Natural killer cell (primary cell): ENCODE results near the gene TRIM38. TPM values are rescaled to one million over a fixed set of nuclear protein-coding genes. Genes with fewer than 3 reads are reported as not detected.

Experiments
- ATAC-seq, 3 donors: fragments of 150-1000 bp in 2 of 3; fragments of 200-7000 bp in 1 of 3; cut with Tn5 transposase; 1 replicate in 1 of 3; 2 replicates in 2 of 3; pipeline ENCODE4 v1.10.0; 2021; ENCODE audit warnings: mild to moderate bottlenecking in 2 of 3, moderate library complexity in 2 of 3
- DNase-seq, 2 donors: peaks; one replicate each; pipeline versions ENCODE4 v3.0.0 to v3.0.0-alpha.2; 2013 to 2021; ENCODE audit warnings: mixed read lengths in 1 of 2
- H3K27ac ChIP-seq: one replicate; pipeline ENCODE4 v1.5.1; 2013; ENCODE audit warnings: mild to moderate bottlenecking, low read length
- H3K27me3 ChIP-seq: one replicate; pipeline ENCODE4 v1.6.1; 2013; ENCODE audit warnings: low read length; ENCODE audit not compliant: control insufficient read depth, insufficient read depth
- H3K36me3 ChIP-seq: one replicate; pipeline ENCODE4 v1.6.1; 2013; ENCODE audit warnings: low read length; ENCODE audit not compliant: control insufficient read depth, insufficient read depth
- H3K4me1 ChIP-seq: one replicate; pipeline ENCODE4 v1.6.1; 2013; ENCODE audit warnings: low read length; ENCODE audit not compliant: control insufficient read depth, insufficient read depth
- H3K4me3 ChIP-seq: one replicate; pipeline ENCODE4 v1.5.1; 2013; ENCODE audit warnings: low read length
- H3K9me3 ChIP-seq: one replicate; pipeline ENCODE4 v1.6.1; 2013; ENCODE audit warnings: low read length; ENCODE audit not compliant: control insufficient read depth, insufficient read depth
- H3K27ac Mint-ChIP-seq, 2 donors: one replicate each; pipeline ENCODE4 v1.8.0; 2022; ENCODE audit warnings: mild to moderate bottlenecking in 2 of 2, mixed read lengths in 2 of 2, moderate library complexity in 1 of 2
- H3K27me3 Mint-ChIP-seq, 2 donors: one replicate each; pipeline ENCODE4 v1.8.0; 2022; ENCODE audit warnings: low read depth in 2 of 2, mixed read lengths in 2 of 2
- H3K36me3 Mint-ChIP-seq: one replicate; pipeline ENCODE4 v1.8.0; 2022; ENCODE audit warnings: mixed read lengths
- H3K4me1 Mint-ChIP-seq, 2 donors: one replicate each; pipeline ENCODE4 v1.8.0; 2022; ENCODE audit warnings: mixed read lengths in 2 of 2
- H3K4me3 Mint-ChIP-seq: one replicate; pipeline ENCODE4 v1.8.0; 2022; ENCODE audit warnings: mild to moderate bottlenecking, moderate library complexity, mixed read lengths
- H3K9me3 Mint-ChIP-seq, 2 donors: one replicate each; pipeline ENCODE4 v1.8.0; 2022; ENCODE audit warnings: mixed read lengths in 2 of 2
- CTCF ChIP-seq: fragments of 200-600 bp; IDR thresholded peaks from one replicate; pipeline ENCODE4 v1.8.0; 2022; ENCODE audit warnings: antibody characterized with exemption
- WGBS: methylation state at CpG from one replicate; pipeline ENCODE4 v1.1.7; 2013; ENCODE audit warnings: missing lambda C conversion rate; ENCODE audit not compliant: insufficient coverage; 5-methylcytosine and 5-hydroxymethylcytosine counted together
- intact Hi-C: fragments of 100-400 bp; cut with micrococcal nuclease; formaldehyde crosslinking; loops from one replicate; pipeline ENCODE4 v1.14.2; 2022
- total RNA-seq, 4 donors: library from RNA; stranded (reverse); fragments of 120-200 nt in 1 of 4; gene quantifications; one replicate each; pipeline versions ENCODE4 v1.2.3 to v1.2.4, GENCODE V29; 2013 to 2022

The TRIM38 gene
- total RNA-seq, 3 donors from 2014 or later (not counting 1 experiment from before 2014, with no cell fraction given), result 25.5 to 30.5 (median 27.1) TPM

- WGBS, result 100% methylated on average over 2 of the region's 2 CpGs
- DNase-seq (no peak), ATAC-seq (no peak)
- Histone ChIP-seq H3K27me3 (no peaks in the 10 kb centered on the region), H3K4me1 (no peaks in the 10 kb centered on the region), H3K27ac (no peak overlapping the region), H3K4me3 (no peak overlapping the region), H3K36me3 (peaks cover 91% of the 10 kb centered on the region), H3K9me3 (no peaks in the 10 kb centered on the region)
- Mint-ChIP-seq H3K36me3 (peaks cover 32% of the 10 kb centered on the region), H3K27me3 (no peaks in the 10 kb centered on the region), H3K4me1 (peaks cover 19 to 26% of the 10 kb centered on the region in 2 donors), H3K27ac (peak overlapping the region; percentile 18 to 72), H3K9me3 (no peaks in the 10 kb centered on the region), H3K4me3 (no peak overlapping the region)
- no peak for TF ChIP-seq CTCF
- intact Hi-C loops, result no loop called here
Observed at GRCh38 chr6:25980935-25981334, 18.3 kb downstream of the TRIM38 start.

GRCh38 chr6:25981568-25982263, 19.1 kb downstream of the TRIM38 start:
- no peaks in the 10 kb centered on the region for H3K4me1 ChIP-seq
- H3K27ac ChIP-seq, result no peak overlapping the region
- H3K4me3 ChIP-seq, result no peak overlapping the region
- H3K36me3 ChIP-seq, result peaks cover 86% of the 10 kb centered on the region
- WGBS, result 95% methylated on average over 5 of the region's 5 CpGs
- Mint-ChIP-seq H3K27me3 (no peaks in the 10 kb centered on the region), H3K27ac (peak overlapping the region; percentile 18 to 72), H3K4me3 (no peak overlapping the region), H3K4me1 (peaks cover 19 to 21% of the 10 kb centered on the region in 2 donors), H3K9me3 (no peaks in the 10 kb centered on the region), H3K36me3 (peaks cover 24% of the 10 kb centered on the region)
- ATAC-seq, result no peak
- intact Hi-C loops, result no loop called here
- H3K27me3 ChIP-seq, result no peaks in the 10 kb centered on the region
- TF ChIP-seq CTCF, result no peak
- H3K9me3 ChIP-seq, result no peaks in the 10 kb centered on the region
- no peak for DNase-seq

GRCh38 chr6:25984265-25984664, 21.7 kb downstream of the TRIM38 start:
- H3K27ac ChIP-seq, result no peak overlapping the region
- Mint-ChIP-seq H3K4me3 (no peak overlapping the region), H3K4me1 (peaks cover 7 to 26% of the 10 kb centered on the region in 2 donors), H3K9me3 (no peaks in the 10 kb centered on the region), H3K27me3 (no peaks in the 10 kb centered on the region), H3K36me3 (peaks cover 20% of the 10 kb centered on the region), H3K27ac (peak overlapping the region; percentile 52 to 63)
- H3K36me3 ChIP-seq, result peaks cover 63% of the 10 kb centered on the region
- intact Hi-C loops, result no loop called here
- DNase-seq (no peak), ATAC-seq (no peak)
- H3K27me3 ChIP-seq, result no peaks in the 10 kb centered on the region
- no peaks in the 10 kb centered on the region for H3K9me3 ChIP-seq
- H3K4me1 ChIP-seq, result no peaks in the 10 kb centered on the region
- H3K4me3 ChIP-seq, result no peak overlapping the region
- TF ChIP-seq CTCF, result no peak
- WGBS, result 100% methylated on average over 1 of the region's 2 CpGs

GRCh38 chr6:25987845-25988244, 25.2 kb downstream of the TRIM38 start:
- Mint-ChIP-seq H3K9me3 (no peaks in the 10 kb centered on the region), H3K36me3 (peaks cover 12% of the 10 kb centered on the region), H3K4me1 (peaks cover 14 to 25% of the 10 kb centered on the region in 2 donors), H3K27me3 (no peaks in the 10 kb centered on the region), H3K4me3 (no peak overlapping the region), H3K27ac (peak overlapping the region; percentile 51 to 72)
- peaks cover 8% of the 10 kb centered on the region for H3K4me1 ChIP-seq
- H3K9me3 ChIP-seq, result no peaks in the 10 kb centered on the region
- TF ChIP-seq CTCF, result no peak
- H3K4me3 ChIP-seq, result no peak overlapping the region
- WGBS, result 96% methylated on average over 9 of the region's 9 CpGs
- ATAC-seq (no peak), DNase-seq (no peak)
- intact Hi-C loops, result no loop called here
- peaks cover 32% of the 10 kb centered on the region for H3K36me3 ChIP-seq
- no peaks in the 10 kb centered on the region for H3K27me3 ChIP-seq
- no peak overlapping the region for H3K27ac ChIP-seq
